Activated B cell treated with CpG ODN at 0.5 μM for 24 hours (primary cell): ENCODE results near the gene LSM14B. TPM values are rescaled to one million over a fixed set of nuclear protein-coding genes. Genes with fewer than 3 reads are reported as not detected.

Experiments used
- ATAC-seq: fragments of 200-7000 bp; cut with Tn5 transposase; one replicate; pipeline ENCODE4 v1.10.0; 2021; ENCODE audit warnings: low read depth, mild to moderate bottlenecking, moderate library complexity
- CTCF ChIA-PET: fragments of 350-600 bp; sonication (Branson Sonifier 250); formaldehyde crosslinking; loops from one replicate; lab custom pipeline; 2021; ENCODE audit warnings: antibody characterized with exemption; lab: Charles Lee
- POLR2A ChIA-PET: fragments of 350-600 bp; sonication (Branson Sonifier 250); formaldehyde crosslinking; loops from one replicate; lab custom pipeline; 2021; ENCODE audit warnings: antibody characterized with exemption; lab: Charles Lee
- DNase-seq: peaks from one replicate; pipeline ENCODE4 v3.0.0; 2022
- H3K27ac Mint-ChIP-seq: one replicate; pipeline ENCODE4 v1.8.0; 2020; ENCODE audit warnings: mixed read lengths
- H3K27me3 Mint-ChIP-seq: one replicate; pipeline ENCODE4 v1.8.0; 2021; ENCODE audit warnings: mixed read lengths
- H3K36me3 Mint-ChIP-seq: one replicate; pipeline ENCODE4 v1.8.0; 2021; ENCODE audit warnings: low read depth, mixed read lengths
- H3K4me1 Mint-ChIP-seq: one replicate; pipeline ENCODE4 v1.8.0; 2021; ENCODE audit warnings: mixed read lengths
- H3K4me3 Mint-ChIP-seq: one replicate; pipeline ENCODE4 v1.8.0; 2020; ENCODE audit warnings: mild to moderate bottlenecking, mixed read lengths
- H3K9me3 Mint-ChIP-seq: one replicate; pipeline ENCODE4 v1.8.0; 2020; ENCODE audit warnings: mixed read lengths
- intact Hi-C: fragments of 100-400 bp; cut with micrococcal nuclease; formaldehyde crosslinking; loops from one replicate; pipeline ENCODE4 v1.15.1; 2024
- total RNA-seq: library from RNA; stranded (reverse); gene quantifications from 2 replicates; pipeline ENCODE4 v1.2.3, GENCODE V29; 2022
- TF ChIP-seq, protein P1 (sequence below): fragments of 200-600 bp; IDR thresholded peaks from one replicate; pipeline ENCODE4 v1.8.0; 2022; ENCODE audit warnings: antibody characterized with exemption, mild to moderate bottlenecking

Gene LSM14B
- total RNA-seq, 1 donor from 2014 or later = 36.4 TPM

DNA sequence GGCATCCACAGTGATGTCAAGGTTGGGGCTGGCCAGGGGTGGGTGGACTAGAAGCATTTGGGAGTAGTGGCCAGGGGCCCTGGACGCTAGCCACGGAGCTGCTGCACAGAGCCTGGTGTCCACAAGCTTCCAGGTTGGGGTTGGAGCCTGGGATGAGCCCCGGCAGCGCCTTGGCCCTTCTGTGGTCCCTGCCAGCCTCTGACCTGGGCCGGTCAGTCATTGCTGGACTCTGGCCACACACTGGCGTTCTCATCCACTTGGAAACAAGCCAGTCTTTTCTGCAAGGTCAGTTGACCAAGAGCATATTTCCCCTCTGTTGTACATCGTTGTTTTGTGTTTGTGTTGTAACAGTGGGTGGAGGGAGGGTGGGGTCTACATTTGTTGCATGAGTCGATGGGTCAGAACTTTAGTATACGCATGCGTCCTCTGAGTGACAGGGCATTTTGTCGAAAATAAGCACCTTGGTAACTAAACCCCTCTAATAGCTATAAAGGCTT lies 12.5 kb downstream of the LSM14B start:
- Mint-ChIP-seq H3K4me3 (no peak overlapping the region), H3K4me1 (peaks cover 28% of the 10 kb centered on the region), H3K27ac (no peak overlapping the region), H3K27me3 (no peaks in the 10 kb centered on the region), H3K36me3 (peaks cover 94% of the 10 kb centered on the region), H3K9me3 (no peaks in the 10 kb centered on the region)
- intact Hi-C loops = loop anchor here (5.0 kb wide), 1 partner anchor 107 kb away; no protein-coding TSS in a partner anchor
- ATAC-seq (no peak), DNase-seq (no peak)
- ChIA-PET CTCF (interaction anchor here (1.0 to 4.1 kb wide), 4 partner anchors 15 to 124 kb away, joined by 3 to 46 read pairs (median 3); no protein-coding TSS in a partner anchor), POLR2A (interaction anchor here (1.4 to 1.9 kb wide), 2 partner anchors 14 to 68 kb away, joined by 4 to 6 read pairs; no protein-coding TSS in a partner anchor)
- TF ChIP-seq, protein P1, sequence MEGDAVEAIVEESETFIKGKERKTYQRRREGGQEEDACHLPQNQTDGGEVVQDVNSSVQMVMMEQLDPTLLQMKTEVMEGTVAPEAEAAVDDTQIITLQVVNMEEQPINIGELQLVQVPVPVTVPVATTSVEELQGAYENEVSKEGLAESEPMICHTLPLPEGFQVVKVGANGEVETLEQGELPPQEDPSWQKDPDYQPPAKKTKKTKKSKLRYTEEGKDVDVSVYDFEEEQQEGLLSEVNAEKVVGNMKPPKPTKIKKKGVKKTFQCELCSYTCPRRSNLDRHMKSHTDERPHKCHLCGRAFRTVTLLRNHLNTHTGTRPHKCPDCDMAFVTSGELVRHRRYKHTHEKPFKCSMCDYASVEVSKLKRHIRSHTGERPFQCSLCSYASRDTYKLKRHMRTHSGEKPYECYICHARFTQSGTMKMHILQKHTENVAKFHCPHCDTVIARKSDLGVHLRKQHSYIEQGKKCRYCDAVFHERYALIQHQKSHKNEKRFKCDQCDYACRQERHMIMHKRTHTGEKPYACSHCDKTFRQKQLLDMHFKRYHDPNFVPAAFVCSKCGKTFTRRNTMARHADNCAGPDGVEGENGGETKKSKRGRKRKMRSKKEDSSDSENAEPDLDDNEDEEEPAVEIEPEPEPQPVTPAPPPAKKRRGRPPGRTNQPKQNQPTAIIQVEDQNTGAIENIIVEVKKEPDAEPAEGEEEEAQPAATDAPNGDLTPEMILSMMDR = no peak

DNA sequence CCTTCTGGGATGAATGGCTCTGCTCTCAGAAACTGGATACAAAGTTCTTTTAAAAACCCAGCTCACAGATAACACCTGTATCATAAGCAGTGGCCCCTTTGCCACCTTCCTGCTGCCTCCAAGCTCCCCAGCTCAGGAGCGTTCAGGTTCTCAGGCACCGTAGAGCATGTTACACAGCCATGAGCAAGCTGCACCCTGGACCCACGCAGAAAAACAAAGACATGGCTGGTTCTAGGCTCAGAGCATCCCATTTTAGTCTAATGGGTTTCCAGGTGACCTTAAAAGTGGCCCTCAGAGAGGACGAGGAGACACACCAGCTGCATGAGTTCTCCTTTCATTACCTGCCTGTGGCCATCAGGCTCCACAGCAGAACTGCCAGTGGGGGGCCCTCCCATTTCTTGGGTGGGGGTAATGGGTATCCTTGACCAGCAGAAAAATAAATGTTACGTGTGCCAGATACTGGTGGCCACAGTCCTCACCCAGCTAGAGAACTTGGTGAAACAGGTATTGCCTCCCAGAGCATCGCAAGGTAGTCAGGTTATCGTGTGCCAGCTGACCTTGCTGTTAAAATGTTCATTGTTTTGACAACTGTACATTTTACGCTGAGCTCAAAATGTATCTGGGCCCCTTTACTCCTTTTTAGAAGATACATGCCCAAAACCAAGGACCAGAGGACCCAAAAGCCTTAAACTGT lies 13.4 kb downstream of the LSM14B start:
- TF ChIP-seq, protein P1 = no peak
- H3K27ac Mint-ChIP-seq = peak overlapping the region; percentile 24
- ATAC-seq = no peak
- H3K27me3 Mint-ChIP-seq = no peaks in the 10 kb centered on the region
- peaks cover 30% of the 10 kb centered on the region for H3K4me1 Mint-ChIP-seq
- no peaks in the 10 kb centered on the region for H3K9me3 Mint-ChIP-seq
- no peak for DNase-seq
- ChIA-PET CTCF (interaction anchor here (1.0 to 4.1 kb wide), 6 partner anchors 9 to 151 kb away, joined by 3 to 46 read pairs (median 4); no protein-coding TSS in a partner anchor), POLR2A (interaction anchor here (1.2 to 1.9 kb wide), 4 partner anchors 10 to 69 kb away, joined by 4 to 12 read pairs (median 5); partner anchors contain the start of gene LSM14B)
- H3K4me3 Mint-ChIP-seq = no peak overlapping the region
- intact Hi-C loops = loop anchor here (5.0 kb wide), 1 partner anchor 108 kb away; no protein-coding TSS in a partner anchor
- peaks cover 95% of the 10 kb centered on the region for H3K36me3 Mint-ChIP-seq

DNA sequence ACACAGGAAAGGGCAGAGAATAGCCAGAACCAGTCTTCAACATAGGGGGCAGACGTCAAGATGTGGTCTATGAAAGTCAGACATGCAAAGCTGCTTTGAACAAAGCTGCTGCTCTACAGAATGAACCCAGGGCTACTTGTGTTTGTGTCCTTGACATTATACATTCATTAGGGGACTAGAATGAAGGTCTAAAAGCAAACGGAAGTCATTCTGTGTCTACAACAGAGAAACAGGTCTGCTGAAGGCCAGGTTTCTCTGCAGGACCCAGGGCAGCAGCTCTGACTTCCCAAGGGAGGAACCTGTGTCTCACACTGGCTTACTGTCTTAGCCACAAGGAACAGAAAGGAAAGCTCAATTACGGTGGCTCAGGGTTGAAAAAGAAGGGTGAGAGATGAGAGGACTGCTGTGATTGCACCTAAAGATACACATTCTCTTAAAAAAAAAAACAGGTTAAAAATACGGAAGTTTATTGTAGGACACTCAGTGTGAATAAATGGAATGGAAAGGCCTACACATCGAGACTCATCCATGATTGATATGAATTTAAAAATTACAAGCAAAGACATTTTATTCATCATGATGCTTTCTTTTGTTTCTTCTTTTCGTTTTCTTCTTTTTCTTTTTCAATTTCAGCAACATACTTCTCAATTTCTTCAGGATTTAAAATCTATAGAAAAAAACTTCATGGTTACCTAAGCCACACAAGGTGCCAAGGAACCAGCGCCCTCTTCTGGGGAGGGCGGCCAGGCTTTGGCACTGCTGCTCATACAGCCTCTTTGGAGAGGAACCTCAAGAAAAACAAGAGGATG lies 14.2 kb downstream of the LSM14B start:
- ATAC-seq (peak; percentile 80), DNase-seq (peak; percentile 40)
- H3K4me3 Mint-ChIP-seq = no peak overlapping the region
- H3K9me3 Mint-ChIP-seq = no peaks in the 10 kb centered on the region
- ChIA-PET POLR2A (interaction anchor here (0.6 to 1.9 kb wide), 4 partner anchors 11 to 70 kb away, joined by 4 to 12 read pairs (median 6); partner anchors contain the start of gene LSM14B), CTCF (interaction anchor here (1.0 to 4.1 kb wide), 5 partner anchors 10 to 152 kb away, joined by 3 to 46 read pairs (median 4); no protein-coding TSS in a partner anchor)
- H3K27me3 Mint-ChIP-seq = no peaks in the 10 kb centered on the region
- TF ChIP-seq, protein P1 = no peak
- H3K36me3 Mint-ChIP-seq = peaks cover 92% of the 10 kb centered on the region
- H3K27ac Mint-ChIP-seq = no peak overlapping the region
- intact Hi-C loops = loop anchor here (1.0 to 5.0 kb wide), 3 partner anchors 109 to 155 kb away; no protein-coding TSS in a partner anchor
- H3K4me1 Mint-ChIP-seq = peaks cover 37% of the 10 kb centered on the region

DNA sequence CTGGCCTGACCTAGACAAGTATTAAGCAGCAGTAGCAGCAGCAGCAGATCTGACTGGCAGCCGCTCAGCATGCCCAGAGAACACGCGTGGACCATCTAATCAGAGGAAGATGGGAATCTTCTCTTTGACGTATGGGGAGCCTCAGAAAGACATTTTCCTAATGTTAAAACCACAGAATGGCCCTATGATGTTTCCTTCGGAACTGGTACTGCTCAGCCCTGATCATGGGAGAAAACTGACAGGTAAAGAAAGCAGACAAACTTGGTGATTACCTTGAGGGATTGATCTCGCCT lies 14.8 kb downstream of the LSM14B start:
- intact Hi-C loops = loop anchor here (1.0 to 5.0 kb wide), 3 partner anchors 110 to 156 kb away; no protein-coding TSS in a partner anchor
- H3K4me3 Mint-ChIP-seq = no peak overlapping the region

More for the DNA sequence above, 14.8 kb downstream of the LSM14B start:
- CTCF ChIA-PET = interaction anchor here (4.1 kb wide), 1 partner anchor 127 kb away, joined by 46 read pairs; no protein-coding TSS in a partner anchor
- TF ChIP-seq, protein P1 = no peak
- ATAC-seq = no peak
- H3K4me1 Mint-ChIP-seq = peaks cover 40% of the 10 kb centered on the region
- no peaks in the 10 kb centered on the region for H3K27me3 Mint-ChIP-seq
- no peaks in the 10 kb centered on the region for H3K9me3 Mint-ChIP-seq
- no peak overlapping the region for H3K27ac Mint-ChIP-seq
- POLR2A ChIA-PET = interaction anchor here (0.6 to 1.4 kb wide), 2 partner anchors 12 to 15 kb away, joined by 7 to 12 read pairs; partner anchors contain the start of gene LSM14B
- no peak for DNase-seq
- peaks cover 90% of the 10 kb centered on the region for H3K36me3 Mint-ChIP-seq
